K562 (cell line): ENCODE measurements around the gene CTPS2. TPM values are rescaled to one million over a fixed set of nuclear protein-coding genes. Genes with fewer than 3 reads are reported as not detected.

Experiments
- BCLAF1 ChIP-seq, 2 experiments: fragments of 450-650 bp in 1 of 2; IDR thresholded peaks; 2 replicates each; pipeline ENCODE4 v1.6.1; 2011 to 2017; ENCODE audit warnings: low read depth in 2 of 2, antibody characterized with exemption in 1 of 2, borderline replicate concordance in 1 of 2, low read length in 1 of 2, mild to moderate bottlenecking in 1 of 2, mixed read lengths in 1 of 2; ENCODE audit not compliant: control insufficient read depth in 1 of 2
- BHLHE40 ChIP-seq: IDR thresholded peaks from 2 replicates; pipeline ENCODE4 v1.6.1; 2011; ENCODE audit warnings: low read length, improper control_type of control experiment
- CCNT2 ChIP-seq: IDR thresholded peaks from 2 replicates; pipeline ENCODE4 v1.6.1; 2011; ENCODE audit warnings: borderline replicate concordance, low read depth, mild to moderate bottlenecking, moderate library complexity, mixed read lengths, low read length; ENCODE audit not compliant: insufficient read length; ENCODE audit errors: extremely low read depth
- E2F8 ChIP-seq: fragments of 450-650 bp; IDR thresholded peaks from 2 replicates; pipeline ENCODE4 v1.7.1; 2018; ENCODE audit warnings: mild to moderate bottlenecking, low read depth; ENCODE audit not compliant: partially characterized antibody
- FOXA3 ChIP-seq, 2 experiments: fragments of 450-650 bp in 1 of 2; sonication (generic) in 1 of 2; formaldehyde crosslinking; IDR thresholded peaks in 1 of 2; conservative IDR thresholded peaks in 1 of 2; 2 replicates each; pipeline versions ENCODE4 v1.4.0 to v1.8.0; 2020 to 2022; ENCODE audit warnings: mild to moderate bottlenecking in 2 of 2, missing genetic modification reagents in 1 of 2
- HMBOX1 ChIP-seq: sonication (generic); IDR thresholded peaks from 2 replicates; pipeline ENCODE4 v1.6.1; 2016
- KLF1 ChIP-seq: fragments of 450-650 bp; IDR thresholded peaks from 2 replicates; pipeline ENCODE4 v1.6.1; 2016; ENCODE audit warnings: missing genetic modification characterization, missing compliant biosample characterization
- POLR2AphosphoS5 ChIP-seq: IDR thresholded peaks from 2 replicates; pipeline ENCODE4 v1.6.1; 2011; ENCODE audit warnings: mild to moderate bottlenecking, low read depth, low read length, moderate library complexity; ENCODE audit not compliant: control insufficient read depth, insufficient read depth
- SMARCC2 ChIP-seq: fragments of 450-650 bp; IDR thresholded peaks from 2 replicates; pipeline ENCODE4 v1.6.1; 2017; ENCODE audit warnings: antibody characterized with exemption, moderate library complexity, mild to moderate bottlenecking, low read depth
- TAL1 ChIP-seq: fragments of 450-650 bp; IDR thresholded peaks from 2 replicates; pipeline ENCODE4 v1.6.1; 2016; ENCODE audit warnings: mild to moderate bottlenecking
- WHSC1 ChIP-seq: IDR thresholded peaks from one replicate; pipeline ENCODE4 v1.6.1; 2012; ENCODE audit warnings: low read length, control low read depth, inconsistent platforms
- ZNF146 ChIP-seq: IDR thresholded peaks from one replicate; pipeline ENCODE4 v1.6.1; 2018; ENCODE audit warnings: missing compliant biosample characterization; ENCODE audit not compliant: unreplicated experiment
- ZNF398 ChIP-seq: fragments of 250-450 bp; sonication (Bioruptor Pico); IDR thresholded peaks from 2 replicates; pipeline ENCODE4 v1.8.0; 2021; ENCODE audit warnings: moderate library complexity, mild to moderate bottlenecking, inconsistent platforms
- ZNF444 ChIP-seq: fragments of 250-450 bp; sonication (Bioruptor Pico); IDR thresholded peaks from 2 replicates; pipeline ENCODE4 v1.4.0; 2020; ENCODE audit warnings: mild to moderate bottlenecking, moderate library complexity
- polyA plus RNA-seq, 8 experiments: library from polyadenylated mRNA; depleted of rRNA in 4 of 8; stranded (reverse) in 5 of 8; unstranded in 3 of 8; fragments of >200 nt; fragmentation: Nextera tagmentation in 2 of 8; fragmentation: Illumina TruSeq in 1 of 8; extraction: Ambion mirVana in 2 of 8; extraction: Trizol in 1 of 8; gene quantifications; 2 replicates each; pipeline versions ENCODE4 v1.2.1 to v1.2.3, GENCODE V29; 2011 to 2014; ENCODE audit warnings: inconsistent platforms in 1 of 8, missing spikeins in 1 of 8
- total RNA-seq, 7 experiments: library from RNA; depleted of rRNA in 6 of 7; stranded (reverse); fragments of >200 nt in 6 of 7; fragmentation: Illumina TruSeq in 2 of 7; extraction: Trizol in 2 of 7; gene quantifications; 2 replicates each; pipeline versions ENCODE4 v1.2.1 to v1.2.3, GENCODE V29; 2011 to 2021; ENCODE audit warnings: low replicate concordance in 1 of 7

Gene CTPS2
- total and polyA plus RNA-seq, 9 of the 15 experiments (the other 6 are each of a cell fraction or from before 2014, with no cell fraction given) = 5.4 to 19.5 (median 14.1) TPM

- TF ChIP-seq HMBOX1 = no peak
- TF ChIP-seq TAL1 = no peak
- TF ChIP-seq POLR2AphosphoS5 = 0 out of 2 replicates have a peak, but pooled peaks have one; percentile 36
- TF ChIP-seq WHSC1 = no peak
- no peak for TF ChIP-seq SMARCC2
- no peak for TF ChIP-seq KLF1 (tag)
- no peak for TF ChIP-seq ZNF146 (CRISPR knock-in tag)
- no peak for TF ChIP-seq E2F8
- no peak for TF ChIP-seq BCLAF1 (IDR thresholded peaks at IDR 0.05; ENCODE audit: borderline replicate concordance in 1 of 2, control insufficient read depth in 1 of 2, low read depth in 2 of 2, low read length in 1 of 2)
- no peak for TF ChIP-seq FOXA3 (CRISPR knock-in tag; conservative IDR thresholded peaks at IDR 0.05 in 1 of 2, IDR thresholded peaks at IDR 0.05 in 1 of 2)
- no peak for TF ChIP-seq BHLHE40
- TF ChIP-seq ZNF398 (CRISPR knock-in tag) = no peak
- TF ChIP-seq ZNF444 (CRISPR knock-in tag) = no peak
- TF ChIP-seq CCNT2 = peak; percentile 10
These were observed at the start of gene CTPS2 (continued) for GRCh38 chrX:16712548-16713155.
